Right lobe of liver (tissue), 5 donors: Measurements from ENCODE around the gene WNT5B. TPM values are rescaled to one million over a fixed set of nuclear protein-coding genes. Genes with fewer than 3 reads are reported as not detected.

ENCODE experiments used
- microRNA-seq, 2 donors: library from miRNA; unstranded; fragments of <30 nt; microRNA quantifications; one replicate each; pipeline ENCODE4, GENCODE V29; 2019 to 2020
- small RNA-seq, 2 experiments: library from RNA; depleted of rRNA; stranded (forward); fragments of <200 nt; gene quantifications; one replicate each; pipeline ENCODE3, GENCODE V24; 2016
- total RNA-seq, 6 experiments: library from RNA; depleted of rRNA in 2 of 6; stranded (reverse); fragments of >200 nt in 2 of 6; fragmentation: NEBNext Ultra II Directional in 3 of 6; extraction: Animal tissue kit (Norgen Biotek cat#: 25700) in 3 of 6; gene quantifications; one replicate each; pipeline versions ENCODE4 v1.1.0 to v1.2.4, GENCODE V29; 2016 to 2023
- donor health status: DM: no; HTN: no; CAD: no.
- donor health status: DM: no; HTN: no; CAD: no.
- donor health status: DM: no; HTN: yes; CAD: no.
- donor health status: DM: no; HTN: yes; CAD: no.

WNT5B gene
- total RNA-seq, 6 experiments from 2014 or later, result 0.43 to 8.1 (median 1.5) TPM

Small RNAs within 50 kb of the gene (microRNA-seq; reads per million reads assigned to microRNA genes)
- gene MIR3649, result 0 reads per million in 2 donors

Small RNAs within 50 kb of the gene (small RNA-seq; reads per million reads assigned to genes)
- gene MIR3649, result 0 reads per million in 2 experiments

Other genes with a start within 250 kb of the WNT5B start
- 1 to 10 TPM; 4.7 to 6.8 (median 5.4) TPM for gene FBXL14, start 34.6 kb upstream of the WNT5B start, total RNA-seq
- gene ADIPOR2, start 61.8 kb downstream of the WNT5B start, total RNA-seq, result 100 to 1,000 TPM in 1 of 6 experiments, 10 to 100 TPM in 5; 46.5 to 108 (median 59.8) TPM
- not detected for gene LRTM2, start 191.3 kb downstream of the WNT5B start, total RNA-seq